GM18526 (cell line): ENCODE results near the gene SIN3A.

ENCODE experiments used
- POLR2A ChIP-seq: IDR thresholded peaks from 3 replicates; pipeline ENCODE4 v1.6.1; 2011; ENCODE audit not compliant: insufficient read length; ENCODE audit errors: extremely low read depth

Gene SIN3A

GRCh38 chr15:75451674-75452363 lies at the start of gene SIN3A:
SIN3A (minus strand) TSS chr15:75451690; CDS start chr15:75430375, 21,315 bp downstream.
- no peak for TF ChIP-seq POLR2A

DNA sequence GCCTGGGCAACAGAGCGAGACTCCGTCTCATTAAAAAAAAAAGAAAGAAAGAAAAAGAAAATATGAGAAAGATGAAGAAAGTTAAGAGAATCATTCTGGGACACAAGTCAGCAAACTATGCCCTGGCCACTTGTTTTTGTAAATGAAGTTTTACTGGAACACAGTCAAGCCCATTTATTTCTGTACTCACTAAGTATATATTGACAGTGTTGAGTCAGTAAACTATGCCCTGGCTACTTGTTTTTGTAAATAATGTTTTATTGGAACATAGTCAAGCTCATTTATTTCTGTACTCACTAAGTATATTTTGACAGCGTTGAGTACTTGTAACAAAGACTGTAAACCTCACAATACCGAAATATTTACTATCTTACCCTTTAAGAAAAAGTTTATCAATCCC lies 42.2 kb upstream of the SIN3A start:
- TF ChIP-seq POLR2A: no peak

DNA sequence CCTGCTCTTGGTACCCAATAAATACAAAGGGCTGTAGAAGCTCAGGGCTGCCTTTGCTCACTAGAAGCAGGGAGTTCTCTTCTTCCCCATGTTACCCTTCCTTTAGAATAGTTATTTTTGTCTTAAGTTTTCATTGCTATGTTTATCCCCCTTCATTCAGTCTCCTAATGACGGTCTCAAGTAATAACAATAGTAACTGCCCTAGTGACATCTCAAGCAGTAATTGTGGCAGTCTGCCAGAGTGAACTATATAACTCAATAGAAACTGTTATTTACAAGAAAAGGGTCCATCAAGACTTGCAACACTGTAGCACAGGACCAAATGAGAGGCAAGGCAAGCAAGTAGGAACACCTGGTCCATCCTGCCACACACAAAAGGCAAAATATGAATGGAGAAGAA lies 32.5 kb upstream of the SIN3A start:
- no peak for TF ChIP-seq POLR2A

GRCh38 chr15:75483106-75483505 lies 31.6 kb upstream of the SIN3A start:
- TF ChIP-seq POLR2A: no peak

- TF ChIP-seq POLR2A: no peak
Measured at GRCh38 chr15:75479670-75480069, 28.2 kb upstream of the SIN3A start.

- no peak for TF ChIP-seq POLR2A
Measured at GRCh38 chr15:75468913-75469598, 17.6 kb upstream of the SIN3A start.

DNA sequence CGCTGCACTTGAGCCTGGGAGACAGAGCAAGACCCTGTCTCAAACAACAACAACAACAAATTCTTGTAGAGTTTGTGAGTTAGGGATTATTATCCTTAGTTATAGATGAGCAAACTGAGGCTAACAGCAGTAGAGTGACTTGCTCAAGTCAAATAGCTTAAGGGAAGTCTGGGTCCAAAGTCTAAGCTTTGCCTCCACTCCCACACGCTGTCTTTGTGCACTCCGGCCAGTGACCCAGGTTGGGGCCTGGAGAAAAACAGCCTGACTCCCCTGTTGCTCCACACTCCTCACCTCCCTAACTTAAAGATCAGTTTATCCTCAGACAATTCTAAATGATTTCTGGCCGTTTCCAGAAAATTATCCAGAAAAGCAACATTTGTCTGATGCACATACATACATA lies 9.2 kb upstream of the SIN3A start:
- TF ChIP-seq POLR2A: no peak

DNA sequence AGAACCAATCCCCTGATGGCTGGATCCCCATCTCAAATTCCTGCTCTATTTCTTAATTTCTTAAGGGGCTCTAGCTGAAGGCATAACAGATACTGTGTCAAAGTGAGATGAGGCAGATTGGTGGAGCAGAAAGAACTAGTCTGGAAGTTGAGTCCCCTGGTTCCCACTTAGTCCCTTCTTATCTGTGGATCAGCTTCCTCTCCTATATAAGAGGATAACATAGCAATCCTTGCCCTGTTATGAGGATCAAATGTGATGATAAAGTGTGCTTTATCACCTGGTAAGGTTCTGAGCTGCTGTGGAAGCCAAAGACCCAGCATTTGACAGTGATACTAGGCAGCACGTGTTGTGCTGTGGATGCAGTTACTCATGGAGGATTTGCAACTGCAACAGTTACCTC lies 8.1 kb upstream of the SIN3A start:
- no peak for TF ChIP-seq POLR2A

DNA sequence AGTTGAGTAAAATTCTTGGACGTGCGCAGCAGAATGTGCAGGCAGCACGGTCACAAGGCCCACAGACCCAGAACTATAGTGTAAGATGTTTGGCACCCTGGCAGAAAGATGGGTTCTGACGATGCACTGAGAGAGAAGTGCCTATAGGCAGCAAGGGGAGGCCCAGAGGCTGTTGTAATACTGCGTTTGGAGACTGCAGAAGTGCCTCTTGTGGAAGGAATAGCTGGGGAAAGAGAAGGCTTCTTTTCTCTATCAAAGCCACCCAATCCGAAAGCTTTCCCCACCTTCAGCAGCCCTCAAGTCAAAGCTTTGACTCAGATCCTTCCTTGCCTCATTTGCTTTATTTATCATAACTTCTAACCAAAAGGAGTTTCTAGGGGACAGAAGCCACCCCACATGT lies 5.2 kb upstream of the SIN3A start:
- no peak for TF ChIP-seq POLR2A

DNA sequence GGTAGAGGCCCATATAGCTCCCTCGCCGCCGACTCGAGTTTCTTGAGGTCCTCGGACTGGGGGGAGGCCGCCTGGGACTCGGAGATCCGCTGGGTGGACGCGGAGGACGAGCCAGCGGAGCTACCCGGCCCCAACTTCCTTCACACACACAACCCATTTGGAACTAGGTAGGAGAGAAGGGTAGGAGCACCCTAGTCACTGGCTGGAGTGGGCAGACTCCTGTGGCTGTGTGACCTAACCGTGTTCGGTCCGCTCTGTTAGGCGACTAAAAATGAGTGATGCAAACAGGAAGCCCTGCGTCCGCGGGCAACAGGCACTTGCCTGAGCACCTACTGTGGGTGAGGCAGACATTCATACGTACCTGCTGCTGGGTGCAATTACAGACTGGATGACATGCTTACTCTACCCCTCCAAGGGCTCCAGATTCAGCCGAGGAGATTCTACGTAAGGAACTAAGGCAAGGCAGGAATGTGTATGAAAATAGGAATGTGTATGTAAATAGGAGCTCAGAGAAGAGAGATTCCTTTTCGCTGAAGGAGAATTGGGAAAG lies 4.6 kb upstream of the SIN3A start:
- peak; percentile 18 for TF ChIP-seq POLR2A

- peak; percentile 29 for TF ChIP-seq POLR2A
Measured at GRCh38 chr15:75455424-75455981, 4.0 kb upstream of the SIN3A start.

DNA sequence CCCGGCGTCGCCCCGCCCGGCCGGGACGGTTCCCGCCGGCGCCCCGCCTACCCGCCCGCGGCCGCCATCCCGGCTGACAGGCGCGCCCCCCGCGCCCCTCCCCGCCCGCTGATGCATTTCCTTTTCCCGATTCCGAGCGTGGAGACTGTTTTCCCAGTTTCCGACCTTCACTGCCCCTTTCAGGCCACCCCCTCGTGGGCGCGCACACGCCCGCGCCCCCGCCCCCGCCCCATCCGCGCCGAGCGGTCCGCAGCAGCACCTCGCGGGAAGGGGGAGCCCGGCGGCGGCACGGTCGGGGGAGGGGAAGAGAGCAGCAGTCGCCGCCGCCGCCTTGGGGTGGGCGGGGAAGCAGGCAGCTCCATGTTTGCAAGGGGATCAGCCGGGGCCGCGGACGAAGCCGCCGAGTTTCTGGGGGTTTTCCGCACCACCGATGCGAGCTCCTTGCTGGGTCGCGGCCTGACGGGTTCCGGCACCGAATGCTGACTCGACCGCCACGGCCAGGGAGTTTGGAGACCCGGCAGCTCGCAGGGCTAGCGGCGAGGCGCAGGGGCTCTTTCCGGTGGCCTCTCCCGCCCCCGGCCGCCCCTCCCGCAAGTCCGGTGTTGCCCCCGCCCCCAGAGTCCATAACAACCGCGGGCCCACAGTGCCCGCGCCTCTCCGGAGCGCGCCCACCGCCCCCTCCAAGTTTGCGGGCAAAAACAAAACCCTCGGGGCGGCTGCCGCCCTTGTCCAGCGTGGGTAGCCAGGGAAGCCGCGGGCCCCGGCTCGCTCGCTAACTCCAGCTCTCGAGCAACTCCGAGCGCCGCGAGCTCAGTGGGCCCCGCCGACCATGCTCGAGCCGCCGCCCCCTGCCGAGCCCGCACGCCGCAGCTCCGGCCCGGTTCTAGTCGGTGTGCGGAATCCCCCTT lies 3.2 kb upstream of the SIN3A start:
- TF ChIP-seq POLR2A: no peak

DNA sequence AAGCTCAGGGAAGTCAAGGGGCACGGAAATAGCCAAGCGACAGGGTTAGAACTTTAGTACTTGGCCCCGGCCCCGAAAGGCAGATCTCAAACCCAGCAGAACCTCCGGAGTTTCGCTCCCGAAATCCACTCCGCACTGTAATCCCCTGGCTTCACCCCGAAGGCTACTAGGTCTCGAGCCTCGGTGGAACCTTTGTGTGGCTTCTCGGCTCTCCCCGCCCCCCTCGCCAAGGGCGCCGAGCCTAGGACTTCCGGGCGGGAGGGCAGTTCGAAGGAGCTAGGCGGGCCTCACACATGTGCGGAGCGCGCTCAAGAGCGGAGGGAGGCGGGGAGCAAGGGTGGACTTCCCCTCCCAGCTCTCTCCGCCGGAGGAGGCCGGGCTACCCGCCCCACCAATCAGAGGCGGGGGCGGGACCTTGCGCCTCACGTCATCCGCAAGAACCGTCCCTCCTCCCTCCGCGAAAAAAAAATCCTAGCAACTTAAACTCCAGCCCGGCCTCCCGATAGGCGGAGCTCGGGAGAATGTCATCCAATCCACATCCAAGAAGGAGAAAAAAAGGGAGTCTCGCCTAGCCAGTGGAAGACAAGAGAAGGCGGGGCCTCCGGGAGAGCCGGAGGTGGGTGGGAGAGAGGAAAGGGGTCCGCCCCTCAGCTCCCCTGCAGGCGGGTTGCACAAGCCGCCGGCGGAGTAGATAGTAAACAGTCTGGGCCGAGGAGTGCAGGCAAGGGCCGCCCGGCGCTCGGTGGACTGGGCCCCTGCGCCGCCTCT lies 2.4 kb upstream of the SIN3A start:
- TF ChIP-seq POLR2A: peak; percentile 73

DNA sequence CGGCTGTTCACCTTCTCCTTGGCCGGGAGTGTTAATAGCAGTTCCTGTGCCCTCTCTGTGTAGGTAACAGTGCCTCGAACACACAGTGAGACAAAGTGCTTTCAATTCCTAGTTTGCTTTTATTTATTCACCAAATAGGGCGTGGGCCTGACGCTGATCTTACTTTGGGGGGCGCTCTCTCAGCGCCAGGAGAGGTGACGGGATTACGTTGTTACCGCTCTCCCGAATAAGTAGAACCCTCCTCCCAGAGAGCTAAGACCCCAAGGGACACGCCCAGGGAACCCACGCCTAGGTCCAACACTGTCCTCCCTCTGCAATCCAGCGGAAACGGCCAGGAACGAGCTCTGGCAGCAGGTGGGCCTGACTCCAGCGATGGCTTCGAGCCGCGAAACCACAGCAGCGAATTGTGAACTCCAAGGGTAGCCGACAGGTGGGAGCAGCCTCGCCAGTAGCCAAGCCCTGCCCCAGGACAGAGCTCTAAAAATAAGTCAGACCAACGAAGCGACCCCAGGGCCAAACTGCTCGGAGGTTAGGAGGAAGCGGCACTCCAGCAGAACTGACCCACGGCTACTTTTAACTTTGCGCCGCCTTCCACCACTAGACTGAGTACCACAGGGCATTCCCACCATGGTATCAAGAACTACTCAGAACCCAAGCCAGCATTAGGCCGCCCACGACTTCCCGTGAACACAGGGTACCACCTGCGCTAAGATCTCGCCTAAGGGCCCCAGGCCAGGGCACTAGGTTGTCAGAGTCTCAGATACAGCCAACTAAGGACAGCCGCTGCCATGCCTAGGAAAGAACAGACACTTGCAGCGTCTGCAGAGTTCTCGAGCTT lies 1.6 kb upstream of the SIN3A start:
- peak; percentile 3 for TF ChIP-seq POLR2A

- peak; percentile 40 for TF ChIP-seq POLR2A
Measured at GRCh38 chr15:75452364-75452864, 924 bp upstream of the SIN3A start.
